Liver (tissue), 3 donors: ENCODE results near the gene ZNF154.

Source experiments
- ATF3 ChIP-seq: IDR thresholded peaks from 2 replicates; pipeline ENCODE4 v1.6.1; 2016; ENCODE audit warnings: antibody characterized with exemption
- CTCF ChIP-seq: fragments of 150-350 bp; IDR thresholded peaks from 2 replicates; pipeline ENCODE4 v1.5.1; 2017; ENCODE audit warnings: improper control_type of control experiment, low read depth, low read length; ENCODE audit not compliant: missing input control
- GABPA ChIP-seq, 2 donors: IDR thresholded peaks in 1 of 2; conservative IDR thresholded peaks in 1 of 2; 2 replicates each; pipeline ENCODE4 v1.6.1; 2016; ENCODE audit warnings: antibody characterized with exemption in 2 of 2, mild to moderate bottlenecking in 1 of 2, moderate library complexity in 1 of 2
- MAX ChIP-seq: IDR thresholded peaks from 2 replicates; pipeline ENCODE4 v1.6.1; 2016; ENCODE audit warnings: antibody characterized with exemption
- REST ChIP-seq: IDR thresholded peaks from 2 replicates; pipeline ENCODE4 v1.6.1; 2016; ENCODE audit warnings: antibody characterized with exemption, mild to moderate bottlenecking
- TAF1 ChIP-seq: conservative IDR thresholded peaks from 2 replicates; pipeline ENCODE4 v1.6.1; 2016; ENCODE audit warnings: antibody characterized with exemption, mild to moderate bottlenecking
- YY1 ChIP-seq: IDR thresholded peaks from 2 replicates; pipeline ENCODE4 v1.6.1; 2016; ENCODE audit warnings: antibody characterized with exemption, mild to moderate bottlenecking
- donor health status: healthy.
- donor health status: healthy.

GRCh38 chr19:57651654-57651996 lies 57.4 kb downstream of the ZNF154 start:
- no peak for TF ChIP-seq CTCF
- TF ChIP-seq GABPA (IDR thresholded peaks at IDR 0.05 in 1 of 2, conservative IDR thresholded peaks at IDR 0.05 in 1 of 2), result no peak
- TF ChIP-seq YY1, result no peak
- TF ChIP-seq MAX, result no peak
- TF ChIP-seq TAF1, result no peak
- no peak for TF ChIP-seq REST
- TF ChIP-seq ATF3, result no peak
